Measurements from ENCODE around the gene TSPAN9. TPM values are rescaled to one million over a fixed set of nuclear protein-coding genes. Genes with fewer than 3 reads are reported as not detected.

TSPAN9 gene
- total RNA-seq, 1 donor from 2014 or later = 49.4 TPM

DNA sequence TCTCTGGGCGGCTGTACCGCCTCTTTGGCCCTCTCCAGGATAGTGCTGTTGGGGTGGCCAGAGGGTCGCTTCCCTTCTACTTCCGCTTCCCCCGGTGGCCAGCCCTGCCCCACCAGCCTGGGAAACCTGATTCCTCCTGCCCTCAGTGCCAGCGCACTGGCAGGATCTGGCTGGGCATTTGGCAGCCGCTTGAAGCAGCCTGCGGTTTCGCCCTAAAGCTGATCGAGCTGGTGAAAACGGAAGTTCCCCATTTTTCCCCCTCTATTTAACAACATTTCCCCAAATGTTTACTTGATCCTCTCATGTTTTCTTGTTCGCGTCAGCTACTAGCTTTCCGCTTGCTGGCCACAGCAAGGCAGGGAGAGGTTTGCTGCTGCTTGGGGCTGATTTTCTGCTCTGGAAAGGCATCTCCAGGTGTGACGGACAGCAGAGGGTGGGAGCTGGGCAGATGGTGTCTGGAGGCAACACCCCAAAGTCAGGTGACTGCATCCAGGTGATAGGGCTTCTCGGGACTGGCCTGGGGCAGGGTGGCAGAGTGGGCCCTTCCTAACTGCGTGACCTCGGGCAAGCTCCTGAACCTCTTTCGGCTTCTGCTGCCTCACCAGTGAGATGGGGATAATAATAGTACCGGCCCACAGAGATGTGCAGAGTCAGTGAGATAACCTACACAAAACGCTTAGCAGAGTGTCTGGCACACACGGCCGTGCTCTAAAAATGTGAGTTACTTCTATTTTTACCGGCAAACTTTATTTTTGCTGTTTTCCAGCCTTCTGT, 53.1 kb downstream of the TSPAN9 start:
- TF ChIP-seq, protein P1, sequence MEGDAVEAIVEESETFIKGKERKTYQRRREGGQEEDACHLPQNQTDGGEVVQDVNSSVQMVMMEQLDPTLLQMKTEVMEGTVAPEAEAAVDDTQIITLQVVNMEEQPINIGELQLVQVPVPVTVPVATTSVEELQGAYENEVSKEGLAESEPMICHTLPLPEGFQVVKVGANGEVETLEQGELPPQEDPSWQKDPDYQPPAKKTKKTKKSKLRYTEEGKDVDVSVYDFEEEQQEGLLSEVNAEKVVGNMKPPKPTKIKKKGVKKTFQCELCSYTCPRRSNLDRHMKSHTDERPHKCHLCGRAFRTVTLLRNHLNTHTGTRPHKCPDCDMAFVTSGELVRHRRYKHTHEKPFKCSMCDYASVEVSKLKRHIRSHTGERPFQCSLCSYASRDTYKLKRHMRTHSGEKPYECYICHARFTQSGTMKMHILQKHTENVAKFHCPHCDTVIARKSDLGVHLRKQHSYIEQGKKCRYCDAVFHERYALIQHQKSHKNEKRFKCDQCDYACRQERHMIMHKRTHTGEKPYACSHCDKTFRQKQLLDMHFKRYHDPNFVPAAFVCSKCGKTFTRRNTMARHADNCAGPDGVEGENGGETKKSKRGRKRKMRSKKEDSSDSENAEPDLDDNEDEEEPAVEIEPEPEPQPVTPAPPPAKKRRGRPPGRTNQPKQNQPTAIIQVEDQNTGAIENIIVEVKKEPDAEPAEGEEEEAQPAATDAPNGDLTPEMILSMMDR (IDR thresholded peaks at IDR 0.05; ENCODE audit: unreplicated experiment) = no peak
- peaks cover 18% of the 10 kb centered on the region for H3K4me1 Mint-ChIP-seq
- no peak for DNase-seq (ENCODE audit: low spot score in 2 of 2, unreplicated experiment in 2 of 2)
- H3K9me3 Mint-ChIP-seq = peaks cover 19% of the 10 kb centered on the region
- no peaks in the 10 kb centered on the region for H3K27me3 Mint-ChIP-seq (ENCODE audit: low read depth)
- H3K4me3 Mint-ChIP-seq = no peak overlapping the region
- no peak overlapping the region for H3K27ac Mint-ChIP-seq
- peaks cover 29% of the 10 kb centered on the region for H3K36me3 Mint-ChIP-seq

DNA sequence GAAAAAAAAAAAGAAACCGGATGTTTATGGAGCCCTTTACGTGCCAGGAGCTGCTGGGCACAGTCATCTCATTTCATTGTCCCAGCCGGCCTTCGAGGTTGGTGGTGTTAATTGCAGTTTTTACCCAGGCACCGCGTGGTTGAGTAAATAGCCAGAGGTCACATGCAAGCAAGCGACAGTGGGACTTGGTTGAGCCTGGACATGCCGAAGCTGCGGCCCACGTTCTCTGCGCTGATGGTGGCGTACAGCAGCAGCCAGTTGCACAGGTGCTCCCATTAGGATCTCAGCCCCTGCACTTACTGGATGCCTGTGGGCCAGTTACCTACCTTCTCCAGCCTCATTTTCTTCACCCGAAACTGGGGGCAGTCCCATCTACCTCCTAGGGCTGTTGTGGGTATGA, 54.0 kb downstream of the TSPAN9 start:
- peaks cover 10% of the 10 kb centered on the region for H3K9me3 Mint-ChIP-seq
- no peak for DNase-seq (ENCODE audit: low spot score in 2 of 2, unreplicated experiment in 2 of 2)
- H3K4me1 Mint-ChIP-seq = peaks cover 18% of the 10 kb centered on the region
- no peak overlapping the region for H3K27ac Mint-ChIP-seq
- no peaks in the 10 kb centered on the region for H3K27me3 Mint-ChIP-seq (ENCODE audit: low read depth)
- no peak overlapping the region for H3K4me3 Mint-ChIP-seq
- TF ChIP-seq, protein P1 (IDR thresholded peaks at IDR 0.05; ENCODE audit: unreplicated experiment) = no peak
- H3K36me3 Mint-ChIP-seq = peaks cover 21% of the 10 kb centered on the region

DNA sequence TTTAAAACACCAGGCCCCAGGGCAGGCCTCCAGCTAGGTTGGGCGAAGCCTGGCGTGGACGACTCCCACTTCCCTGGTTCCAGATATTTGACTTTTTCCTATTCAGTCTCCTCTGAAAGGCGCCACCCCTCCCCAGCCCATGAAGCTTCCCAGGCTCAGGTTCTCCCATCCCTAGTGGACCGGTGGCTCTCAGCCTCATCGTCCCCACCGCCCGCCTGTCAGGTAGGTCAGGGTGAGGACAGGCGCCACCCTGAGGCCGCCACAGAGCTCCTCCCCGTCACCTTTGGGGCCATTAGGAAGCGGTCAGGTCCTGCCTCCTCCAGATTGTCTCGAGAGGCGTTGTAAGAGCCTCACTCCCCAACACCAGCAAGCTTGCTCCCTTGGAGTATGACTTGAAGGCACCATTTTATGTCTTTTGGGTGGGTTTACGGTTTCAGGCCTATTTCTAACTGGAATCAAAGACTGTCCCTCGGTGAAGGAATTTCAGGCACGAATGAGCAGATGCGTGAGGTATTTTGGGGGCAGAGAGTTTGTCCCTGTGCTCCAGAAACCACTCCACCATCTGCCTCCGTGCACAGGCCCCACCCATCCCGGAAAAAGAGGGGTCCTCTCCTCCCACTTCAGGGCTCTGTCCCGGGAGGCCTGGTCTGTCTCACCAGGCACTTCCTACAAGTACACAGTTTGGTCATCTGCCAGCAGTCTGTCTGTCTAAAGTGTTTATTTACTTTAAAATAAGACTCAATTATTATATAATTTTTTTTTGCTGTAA, 55.6 kb downstream of the TSPAN9 start:
- peak overlapping the region; percentile 79 for H3K27ac Mint-ChIP-seq
- peaks cover 14% of the 10 kb centered on the region for H3K36me3 Mint-ChIP-seq
- H3K4me3 Mint-ChIP-seq = no peak overlapping the region
- H3K4me1 Mint-ChIP-seq = peaks cover 24% of the 10 kb centered on the region
- TF ChIP-seq, protein P1 (IDR thresholded peaks at IDR 0.05; ENCODE audit: unreplicated experiment) = no peak
- H3K27me3 Mint-ChIP-seq (ENCODE audit: low read depth) = no peaks in the 10 kb centered on the region
- no peak for DNase-seq (ENCODE audit: low spot score in 2 of 2, unreplicated experiment in 2 of 2)
- peaks cover 8% of the 10 kb centered on the region for H3K9me3 Mint-ChIP-seq

DNA sequence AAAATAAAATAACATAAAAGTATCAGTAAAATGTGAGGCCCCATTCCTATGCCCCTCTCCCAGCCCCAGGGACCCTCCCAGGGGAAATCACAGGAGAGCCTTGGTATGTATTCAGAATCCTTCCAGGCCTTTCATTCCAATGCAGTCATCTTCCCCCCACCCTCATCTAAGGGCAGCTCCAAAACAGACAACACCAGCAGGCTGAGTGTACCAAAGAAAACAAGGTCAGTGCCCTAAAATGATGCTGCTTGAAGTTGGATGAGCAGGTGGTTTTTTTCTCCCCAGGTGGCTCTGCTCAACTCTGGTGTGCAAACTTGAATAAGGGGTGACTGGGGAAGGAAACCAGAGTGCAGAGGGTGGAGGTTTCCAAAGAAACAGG, 56.2 kb downstream of the TSPAN9 start:
- Mint-ChIP-seq H3K36me3 (peaks cover 10% of the 10 kb centered on the region), H3K4me1 (peaks cover 24% of the 10 kb centered on the region), H3K27ac (peak overlapping the region; percentile 33), H3K4me3 (no peak overlapping the region), H3K9me3 (peaks cover 8% of the 10 kb centered on the region), H3K27me3 (ENCODE audit: low read depth) (no peaks in the 10 kb centered on the region)
- no peak for DNase-seq (ENCODE audit: low spot score in 2 of 2, unreplicated experiment in 2 of 2)
- TF ChIP-seq, protein P1 (IDR thresholded peaks at IDR 0.05; ENCODE audit: unreplicated experiment) = no peak

DNA sequence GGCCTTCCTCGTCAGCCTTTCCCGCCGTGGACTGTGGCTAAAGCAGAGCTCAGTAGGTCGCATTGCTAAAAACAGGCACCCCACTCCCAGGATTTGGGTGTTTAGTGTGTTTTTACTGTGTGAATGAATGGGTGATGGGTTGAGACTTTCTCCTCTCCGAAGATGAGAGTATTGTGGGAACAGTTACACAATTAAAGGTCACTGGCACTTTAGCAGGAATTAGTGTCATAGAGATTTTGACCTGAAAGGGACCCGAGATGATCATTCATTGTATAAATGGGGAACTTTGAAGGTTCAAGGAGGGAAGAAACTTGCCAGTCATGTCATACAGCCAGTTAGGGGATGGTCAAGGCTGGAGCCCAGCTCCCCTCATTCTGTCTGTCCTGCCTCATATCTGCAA, 56.9 kb downstream of the TSPAN9 start:
- TF ChIP-seq, protein P1 (IDR thresholded peaks at IDR 0.05; ENCODE audit: unreplicated experiment) = no peak
- DNase-seq (ENCODE audit: low spot score in 2 of 2, unreplicated experiment in 2 of 2) = no peak
- Mint-ChIP-seq H3K36me3 (peaks cover 3% of the 10 kb centered on the region), H3K4me3 (no peak overlapping the region), H3K9me3 (peaks cover 3% of the 10 kb centered on the region), H3K27ac (no peak overlapping the region), H3K27me3 (ENCODE audit: low read depth) (no peaks in the 10 kb centered on the region), H3K4me1 (peaks cover 24% of the 10 kb centered on the region)

All from mesothelial cell of epicardium (in vitro differentiated cells).